HG02884 (cell line): ENCODE data around the gene PKN2.
"Not testable (repeated sequence)": the region's sequence is repeated elsewhere in the genome, so short reads cannot be mapped to it uniquely, and the experiment has no call there.

Source experiments
- ATAC-seq: cut with Tn5 transposase; IDR thresholded peaks from one replicate; pipeline ENCODE4 v1.9.1; 2021; ENCODE audit warnings: mild to moderate bottlenecking, moderate library complexity; ENCODE audit not compliant: unreplicated experiment

The PKN2 gene

GRCh38 chr1:88678405-88678804 is 5.7 kb upstream of the PKN2 start:
- ATAC-seq = no peak

GRCh38 chr1:88680471-88680870 is 3.6 kb upstream of the PKN2 start:
- ATAC-seq = no peak

- ATAC-seq = no peak
Observed at GRCh38 chr1:88680911-88681622, 3.0 kb upstream of the PKN2 start.

- peak; percentile 34 for ATAC-seq
Observed at GRCh38 chr1:88684482-88685258, 597 bp downstream of the PKN2 start.

- ATAC-seq = no peak
Observed at GRCh38 chr1:88685259-88685620, 1.2 kb downstream of the PKN2 start.

GRCh38 chr1:88691540-88691939 is 7.5 kb downstream of the PKN2 start:
- no peak for ATAC-seq

GRCh38 chr1:88695781-88696180 is 11.7 kb downstream of the PKN2 start:
- ATAC-seq = no peak

- ATAC-seq = no peak
Observed at GRCh38 chr1:88697503-88697902, 13.4 kb downstream of the PKN2 start.

GRCh38 chr1:88698140-88698539 is 14.1 kb downstream of the PKN2 start:
- no peak for ATAC-seq

- no peak for ATAC-seq
Observed at GRCh38 chr1:88698764-88699163, 14.7 kb downstream of the PKN2 start.

- no peak for ATAC-seq
Observed at GRCh38 chr1:88700425-88701013, 16.4 kb downstream of the PKN2 start.

- peak; percentile 85 for ATAC-seq
Observed at GRCh38 chr1:88701275-88701674, 17.2 kb downstream of the PKN2 start.

- ATAC-seq = not testable (repeated sequence)
Observed at GRCh38 chr1:88701793-88702192, 17.7 kb downstream of the PKN2 start.

GRCh38 chr1:88708011-88708410 is 23.9 kb downstream of the PKN2 start:
- ATAC-seq = no peak

- ATAC-seq = not testable (repeated sequence)
Observed at GRCh38 chr1:88712907-88713306, 28.8 kb downstream of the PKN2 start.

- not testable (repeated sequence) for ATAC-seq
Observed at GRCh38 chr1:88716571-88716970, 32.5 kb downstream of the PKN2 start.

- ATAC-seq = no peak
Observed at GRCh38 chr1:88722492-88722891, 38.4 kb downstream of the PKN2 start.

- ATAC-seq = no peak
Observed at GRCh38 chr1:88726697-88727096, 42.6 kb downstream of the PKN2 start.

GRCh38 chr1:88727205-88727604 is 43.1 kb downstream of the PKN2 start:
- ATAC-seq = no peak

GRCh38 chr1:88729297-88729696 is 45.2 kb downstream of the PKN2 start:
- no peak for ATAC-seq

- ATAC-seq = no peak
Observed at GRCh38 chr1:88730132-88730675, 46.1 kb downstream of the PKN2 start.

GRCh38 chr1:88730995-88731394 is 46.9 kb downstream of the PKN2 start:
- ATAC-seq = no peak
